DMS53 treated with DMSO at 0.1 percent for 48 hours (cell line): ENCODE measurements around the gene IMPDH2.
A peak's percentile ranks its signal among the peaks of the same experiment; 100 is the strongest.

ENCODE experiments used
- DNase-seq: peaks from one replicate; lab custom pipeline; 2025; ENCODE audit not compliant: unreplicated experiment; lab: John Stamatoyannopoulos, UW

Gene IMPDH2

DNA sequence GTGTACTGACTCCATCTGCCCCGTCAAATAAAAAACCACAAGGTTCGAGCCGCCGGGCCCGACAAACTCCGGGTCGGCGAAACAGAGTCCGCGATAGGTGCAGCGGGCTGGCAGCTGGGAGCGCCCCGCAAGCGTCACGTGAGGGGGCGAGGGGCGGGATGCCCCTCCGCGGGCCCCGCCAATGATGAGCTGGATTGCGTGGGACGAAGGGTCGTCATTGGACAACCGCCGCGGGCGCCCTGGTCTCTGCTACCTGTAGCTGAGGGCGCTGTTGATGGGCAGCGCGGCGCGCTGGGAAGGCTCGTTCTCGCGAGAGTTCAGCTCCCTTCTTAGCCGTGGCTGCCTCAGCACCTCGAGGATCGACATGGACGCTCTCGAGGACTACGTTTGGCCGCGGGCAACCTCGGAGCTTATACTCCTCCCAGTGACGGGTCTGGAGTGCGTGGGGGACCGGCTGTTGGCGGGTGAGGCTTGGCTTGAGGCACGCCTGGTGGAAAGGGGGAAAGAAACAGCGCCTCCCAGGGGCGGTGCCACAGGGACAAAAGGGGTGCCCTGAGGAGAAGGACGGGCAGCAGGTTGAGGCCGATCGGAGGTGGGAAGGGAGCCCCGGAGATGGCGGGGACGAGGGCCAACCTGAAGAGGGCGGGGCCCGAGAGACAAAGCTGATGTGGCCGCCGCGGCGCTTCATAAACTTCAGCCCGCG lies 22.0 kb downstream of the IMPDH2 start, which contains the start of gene WDR6:
Gene WDR6 (plus strand): TSS at position 324 of the 703 bp plus-strand sequence. CDS start 41 bp downstream, at position 365.
- DNase-seq, result peak; percentile 65

DNA sequence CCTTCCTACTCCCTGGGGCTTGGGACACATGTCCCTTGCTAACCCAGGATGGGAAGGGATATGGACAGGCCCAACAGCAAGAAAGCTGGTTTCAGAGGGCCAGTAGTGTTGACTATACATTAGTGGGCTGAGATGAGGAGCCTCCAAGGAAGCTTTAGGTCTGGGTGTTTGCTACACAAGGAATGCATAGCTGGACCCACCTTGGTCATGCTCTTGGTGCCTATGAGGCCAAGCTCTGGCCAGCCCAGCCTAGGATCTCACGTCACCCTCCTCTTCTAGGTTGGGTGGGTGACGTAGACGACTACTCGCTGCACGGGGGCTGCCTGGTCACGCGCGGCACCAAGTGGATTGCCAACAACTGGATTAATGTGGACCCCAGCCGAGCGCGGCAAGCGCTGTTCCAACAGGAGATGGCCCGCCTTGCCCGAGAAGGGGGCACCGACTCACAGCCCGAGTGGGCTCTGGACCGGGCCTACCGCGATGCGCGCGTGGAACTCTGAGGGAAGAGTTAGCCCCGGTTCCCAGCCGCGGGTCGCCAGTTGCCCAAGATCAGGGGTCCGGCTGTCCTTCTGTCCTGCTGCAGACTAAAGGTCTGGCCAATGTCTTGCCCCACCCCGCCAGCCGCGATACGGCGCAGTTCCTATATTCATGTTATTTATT lies 22.7 kb downstream of the IMPDH2 start:
- DNase-seq, result no peak

DNA sequence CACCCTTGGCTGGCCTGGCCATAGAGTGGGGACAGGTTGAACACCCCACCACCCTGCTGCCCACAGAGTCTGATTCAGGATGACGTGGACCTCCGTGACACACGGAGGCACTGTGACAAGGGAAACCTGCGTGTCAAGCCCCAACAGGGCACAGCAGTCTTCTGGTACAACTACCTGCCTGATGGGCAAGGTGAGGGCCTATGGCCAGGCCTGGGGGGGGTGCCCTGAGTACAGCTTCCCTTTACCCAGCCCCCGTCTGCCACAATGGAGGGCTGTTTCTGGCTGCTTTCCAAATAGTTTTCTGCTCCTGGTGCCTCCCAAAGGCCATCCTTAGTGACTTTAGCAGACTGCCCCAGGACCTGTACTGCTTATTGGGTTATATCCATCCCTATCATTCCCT lies 23.2 kb downstream of the IMPDH2 start:
- no peak for DNase-seq

DNA sequence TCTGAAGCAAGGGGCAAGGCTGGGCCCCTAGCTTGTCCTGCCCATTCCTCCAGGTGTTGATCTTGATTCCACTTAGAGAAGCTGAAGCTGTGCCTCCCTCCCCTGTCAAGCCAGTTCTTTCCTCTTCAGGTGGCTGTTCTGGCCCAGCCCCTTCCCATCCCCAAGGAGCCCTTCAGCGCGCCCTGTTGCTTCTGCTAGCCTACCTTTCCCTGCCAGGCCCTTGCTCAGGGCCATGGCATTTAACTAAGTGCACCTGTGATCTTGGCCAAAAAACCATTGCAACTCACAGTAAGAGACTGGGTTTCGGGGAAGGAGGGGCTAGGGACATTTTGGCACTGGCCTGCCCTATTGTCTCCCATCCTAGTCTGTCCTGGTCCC lies 23.9 kb downstream of the IMPDH2 start:
- no peak for DNase-seq

DNA sequence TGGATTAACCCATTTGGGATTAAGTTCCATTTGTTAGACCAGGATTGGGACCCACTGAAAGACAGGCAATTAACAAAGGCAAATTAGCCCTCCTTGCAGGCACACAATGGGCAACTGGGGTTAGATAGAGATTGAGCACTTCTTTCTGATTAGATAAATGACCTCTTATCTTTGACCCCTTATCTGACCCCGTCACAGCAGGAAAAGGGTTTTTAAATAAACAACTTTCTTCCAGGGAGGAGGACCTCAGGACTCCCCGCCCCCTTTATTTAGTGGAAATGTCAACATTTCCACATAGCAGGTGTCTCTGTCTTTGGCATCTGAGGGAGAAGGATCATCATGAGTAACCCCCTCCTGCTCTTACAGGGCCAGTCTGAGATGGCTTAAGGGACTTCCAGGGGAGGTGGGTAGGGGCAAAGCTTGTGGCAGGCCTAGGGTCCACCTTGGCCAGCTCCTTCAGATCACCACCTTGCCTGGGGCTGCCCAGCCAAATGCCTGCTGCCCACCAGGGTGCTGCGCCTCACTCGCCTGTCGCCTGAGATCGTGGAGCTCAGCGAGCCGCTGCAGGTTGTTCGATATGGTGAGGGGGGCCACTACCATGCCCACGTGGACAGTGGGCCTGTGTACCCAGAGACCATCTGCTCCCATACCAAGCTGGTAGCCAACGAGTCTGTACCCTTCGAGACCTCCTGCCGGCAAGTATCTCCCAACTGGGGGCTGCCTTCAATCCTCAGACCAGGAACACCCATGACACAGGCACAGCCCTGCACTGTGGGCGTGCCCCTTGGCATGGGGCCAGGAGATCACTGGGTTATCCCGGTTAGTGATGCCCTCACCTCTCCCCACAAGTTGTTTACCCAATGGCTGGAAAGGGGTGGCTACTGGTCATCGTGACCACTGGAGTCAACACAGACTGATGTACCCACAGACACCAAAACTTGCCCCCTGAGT lies 24.6 kb downstream of the IMPDH2 start:
- no peak for DNase-seq

DNA sequence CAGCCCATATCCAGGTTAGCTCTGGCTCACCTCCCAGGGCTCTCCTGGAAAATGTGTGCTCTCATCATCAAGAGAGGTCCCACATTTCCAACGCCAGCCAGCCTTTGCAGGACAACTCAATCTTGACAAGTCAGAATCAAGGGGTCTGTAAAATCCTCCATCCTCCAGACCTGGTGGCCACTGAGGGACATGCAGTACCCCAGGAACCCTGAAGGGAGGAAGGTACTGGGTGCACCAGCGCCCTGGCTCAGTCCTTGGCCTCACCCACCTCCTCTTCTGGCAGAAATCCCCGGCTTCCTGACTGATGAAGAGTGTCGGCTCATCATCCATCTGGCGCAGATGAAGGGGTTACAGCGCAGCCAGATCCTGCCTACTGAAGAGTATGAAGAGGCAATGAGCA lies 28.0 kb downstream of the IMPDH2 start:
- DNase-seq, result no peak

DNA sequence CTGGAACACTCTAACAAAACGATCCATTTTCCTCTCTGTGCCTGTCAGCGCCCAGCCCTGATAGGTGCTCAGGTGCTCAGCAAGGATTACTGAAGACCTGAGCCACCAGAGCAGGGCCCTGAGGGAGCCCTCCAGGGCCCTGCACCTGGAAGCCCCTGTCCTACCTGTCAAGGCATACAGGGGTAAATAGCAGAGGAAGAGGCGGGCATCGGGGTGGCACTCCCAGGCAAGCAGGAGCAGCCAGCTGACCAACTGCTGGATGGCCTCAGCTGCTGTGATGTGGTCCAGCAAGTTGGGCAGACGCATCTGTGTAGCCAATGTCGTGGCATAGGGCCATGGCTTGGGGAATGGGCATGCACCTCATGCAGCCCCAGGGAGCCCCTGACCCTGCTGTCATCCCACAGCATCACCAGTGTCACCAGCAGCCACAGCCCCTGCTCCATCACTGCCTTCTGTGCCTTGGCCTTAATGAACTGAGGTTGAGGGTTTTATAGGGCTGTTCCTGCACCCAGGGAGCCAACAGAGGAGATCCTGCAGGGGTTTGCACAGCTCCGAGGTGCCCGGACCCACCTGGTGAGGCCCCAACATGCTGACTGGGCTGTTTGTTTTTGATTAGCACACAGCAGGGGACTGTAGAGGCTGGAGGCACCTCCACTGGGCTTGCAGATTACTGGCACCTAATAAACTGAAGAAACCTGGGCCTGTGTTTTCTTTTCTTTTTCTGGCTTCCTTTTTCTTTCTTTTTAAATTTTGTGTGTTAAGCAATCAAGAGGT lies 29.9 kb downstream of the IMPDH2 start:
- DNase-seq, result no peak

DNA sequence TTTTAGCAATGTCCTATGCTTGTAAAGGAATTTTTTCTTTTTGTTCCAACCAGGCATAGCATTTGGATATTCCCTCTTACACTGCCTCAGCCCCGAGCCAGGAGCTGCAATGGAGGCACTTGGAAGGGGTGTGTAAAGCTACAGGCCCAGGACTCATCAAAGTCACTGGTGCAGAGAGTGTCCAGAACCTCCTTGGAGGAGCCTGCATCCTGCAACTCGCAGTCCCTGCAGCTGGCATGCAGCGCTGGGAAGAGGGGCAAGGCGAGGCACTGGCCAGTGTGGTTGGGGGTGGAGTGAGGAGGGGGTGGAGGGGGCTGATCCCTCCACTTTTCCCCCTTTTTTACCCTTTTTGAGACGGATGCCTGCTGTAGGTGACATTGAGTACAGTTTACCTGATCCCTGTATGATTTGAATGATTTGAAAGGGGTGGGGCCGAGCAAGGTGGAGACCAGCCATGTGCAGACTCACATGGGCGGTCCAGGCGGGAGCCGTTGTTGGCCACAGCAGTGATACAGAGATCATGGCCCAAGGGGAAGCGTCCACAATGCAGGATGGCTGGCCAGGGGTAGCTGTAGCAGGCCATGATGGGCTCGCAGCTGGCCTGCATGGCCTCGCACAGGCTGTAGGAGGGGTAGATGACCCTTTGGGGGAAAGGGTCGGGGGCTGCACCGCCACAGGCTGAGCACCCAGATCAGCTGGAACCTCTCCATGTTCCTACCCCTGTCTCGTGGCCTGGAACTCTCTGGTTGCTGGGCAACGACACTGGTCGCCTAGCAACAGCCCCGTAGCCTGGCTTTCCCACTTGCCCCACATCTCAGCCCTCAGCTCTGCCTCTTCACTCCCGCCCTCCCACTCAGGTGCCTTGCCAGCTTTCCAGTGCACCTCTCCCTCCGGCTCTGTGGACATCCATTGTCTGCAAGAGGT lies 31.2 kb downstream of the IMPDH2 start:
- no peak for DNase-seq

DNA sequence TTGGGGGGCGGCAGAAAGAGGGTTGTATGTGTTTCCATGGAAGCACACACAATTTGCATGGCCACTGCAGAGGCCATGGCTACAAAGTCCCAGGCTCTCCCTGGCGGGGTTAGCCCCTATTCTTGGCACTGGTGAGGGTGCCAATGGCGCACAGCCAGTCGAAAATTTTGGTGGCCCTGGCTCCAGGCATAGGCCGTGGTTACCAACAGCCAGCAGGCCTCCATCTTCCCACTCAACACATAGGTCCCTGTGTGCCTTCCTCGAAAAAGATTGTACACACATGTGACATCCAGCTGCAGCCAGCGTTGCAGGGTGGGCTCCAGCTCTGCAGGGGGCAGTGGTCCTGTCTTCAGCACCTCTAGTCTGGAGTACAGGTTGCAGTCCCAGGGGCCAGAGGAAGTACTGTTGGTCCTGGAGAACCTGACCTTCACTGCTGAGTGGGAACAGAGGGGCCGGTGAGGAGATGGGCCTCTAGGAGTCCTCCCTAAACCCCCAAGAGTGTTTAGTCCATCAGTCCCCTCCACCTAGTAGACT lies 32.0 kb downstream of the IMPDH2 start:
- no peak for DNase-seq

DNA sequence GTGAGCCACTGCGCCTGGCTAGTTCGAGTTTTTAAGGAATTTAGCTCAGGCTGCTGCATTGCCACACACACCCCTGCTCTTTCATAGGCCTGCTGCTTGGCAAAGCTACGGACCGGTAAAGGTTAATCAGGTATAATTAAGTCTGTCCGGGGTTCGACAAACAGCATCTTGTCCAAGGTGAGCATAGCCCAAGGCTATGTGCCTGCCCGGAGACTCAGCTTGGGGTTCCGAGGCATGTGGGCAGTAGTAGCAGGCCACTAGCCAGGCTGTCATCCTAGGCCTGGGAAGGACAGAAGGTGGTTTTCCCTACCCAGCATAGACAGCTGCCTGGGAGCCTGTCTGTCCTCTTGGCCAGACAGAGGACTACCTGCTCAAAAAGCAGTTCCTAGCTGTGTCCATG lies 32.6 kb downstream of the IMPDH2 start:
- DNase-seq, result no peak

DNA sequence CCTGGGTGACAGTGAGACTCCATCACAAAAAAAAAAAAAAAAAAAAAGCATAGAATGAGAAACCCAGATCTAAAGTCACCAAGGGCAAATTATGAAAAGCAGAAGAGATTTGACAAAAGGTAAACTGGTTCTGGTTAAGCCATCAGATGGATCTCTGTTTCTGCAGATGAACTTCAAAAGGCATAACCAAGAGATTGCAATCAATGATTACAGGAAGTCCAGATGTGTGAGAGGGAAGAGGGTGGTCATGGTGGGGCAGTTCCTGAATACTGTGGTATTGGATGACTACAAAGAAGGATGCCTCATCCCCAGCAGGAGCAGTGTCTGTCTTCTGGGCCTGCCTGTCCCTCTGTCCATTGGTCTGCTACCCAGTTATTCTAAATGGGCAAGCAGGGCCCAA lies 35.4 kb downstream of the IMPDH2 start:
- DNase-seq, result no peak

DNA sequence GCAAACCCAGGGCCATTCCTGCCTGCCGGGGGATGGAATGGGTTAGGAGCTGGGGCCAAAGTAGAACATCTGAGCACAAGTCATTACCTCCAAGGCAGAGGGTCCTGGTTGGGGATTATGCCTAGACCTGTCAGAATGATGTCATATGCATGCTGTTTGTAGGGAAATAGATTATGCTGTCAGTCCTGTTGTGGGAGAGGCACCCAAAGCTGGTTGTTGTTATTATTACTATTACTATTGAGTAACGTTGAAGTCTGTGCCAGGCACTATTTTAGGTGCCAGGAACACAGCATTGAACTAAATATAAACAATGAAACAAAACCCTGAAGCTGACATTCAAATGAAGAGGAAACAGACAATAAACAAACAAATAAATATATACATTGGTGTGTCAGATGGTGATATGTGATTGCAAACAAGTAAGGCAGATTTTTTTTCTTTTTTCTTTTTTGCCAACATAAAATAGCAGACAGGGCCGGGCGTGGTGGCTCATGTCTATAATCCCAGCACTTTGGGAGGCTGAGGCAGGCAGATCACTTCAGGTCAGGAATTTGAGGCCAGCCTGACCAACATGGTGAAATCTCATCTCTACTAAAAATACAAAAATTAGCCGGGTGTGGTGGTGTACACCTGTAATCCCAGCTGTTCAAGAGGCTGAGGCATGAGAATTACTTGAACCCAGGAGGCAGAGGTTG lies 37.2 kb downstream of the IMPDH2 start:
- no peak for DNase-seq

DNA sequence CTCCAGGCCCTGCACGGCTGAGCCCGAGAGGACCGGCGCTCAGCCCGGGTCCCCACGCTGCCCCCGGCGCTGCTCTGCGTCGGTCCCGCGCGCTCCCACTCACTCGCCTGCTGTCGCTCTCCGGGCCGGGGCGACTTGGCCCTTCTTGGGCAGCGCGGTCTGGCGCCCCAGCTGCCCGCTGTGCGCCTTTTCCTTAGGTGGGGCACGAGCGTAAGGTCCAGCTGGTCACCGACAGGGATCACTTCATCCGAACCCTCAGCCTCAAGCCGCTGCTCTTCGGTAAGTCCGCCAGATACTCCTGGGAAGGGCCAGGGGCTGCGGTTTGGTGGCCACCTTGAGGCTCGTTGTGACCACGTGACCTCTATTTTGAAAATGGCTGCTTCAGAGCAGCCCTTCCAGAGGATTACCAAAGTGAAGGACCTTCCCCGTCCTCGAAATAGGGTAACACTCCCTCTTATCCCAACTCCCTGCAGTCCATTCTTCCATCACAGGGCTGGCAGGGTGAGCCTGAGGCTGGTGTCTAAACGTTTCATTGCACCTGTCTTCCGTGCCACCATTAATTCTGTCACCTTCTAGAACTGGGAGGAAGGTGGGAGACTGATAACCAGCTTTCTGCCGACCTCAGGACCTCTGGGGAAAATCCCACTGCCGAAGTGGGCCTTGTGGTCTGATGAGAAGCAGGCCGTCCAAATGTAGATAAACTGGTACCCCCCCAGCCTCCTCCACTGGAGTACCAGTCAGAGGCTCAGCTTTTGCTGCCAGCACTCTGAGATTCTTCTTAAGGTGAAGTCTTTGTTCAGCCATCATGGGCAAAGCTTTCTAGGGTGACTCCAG lies 38.3 kb downstream of the IMPDH2 start:
- DNase-seq, result no peak

DNA sequence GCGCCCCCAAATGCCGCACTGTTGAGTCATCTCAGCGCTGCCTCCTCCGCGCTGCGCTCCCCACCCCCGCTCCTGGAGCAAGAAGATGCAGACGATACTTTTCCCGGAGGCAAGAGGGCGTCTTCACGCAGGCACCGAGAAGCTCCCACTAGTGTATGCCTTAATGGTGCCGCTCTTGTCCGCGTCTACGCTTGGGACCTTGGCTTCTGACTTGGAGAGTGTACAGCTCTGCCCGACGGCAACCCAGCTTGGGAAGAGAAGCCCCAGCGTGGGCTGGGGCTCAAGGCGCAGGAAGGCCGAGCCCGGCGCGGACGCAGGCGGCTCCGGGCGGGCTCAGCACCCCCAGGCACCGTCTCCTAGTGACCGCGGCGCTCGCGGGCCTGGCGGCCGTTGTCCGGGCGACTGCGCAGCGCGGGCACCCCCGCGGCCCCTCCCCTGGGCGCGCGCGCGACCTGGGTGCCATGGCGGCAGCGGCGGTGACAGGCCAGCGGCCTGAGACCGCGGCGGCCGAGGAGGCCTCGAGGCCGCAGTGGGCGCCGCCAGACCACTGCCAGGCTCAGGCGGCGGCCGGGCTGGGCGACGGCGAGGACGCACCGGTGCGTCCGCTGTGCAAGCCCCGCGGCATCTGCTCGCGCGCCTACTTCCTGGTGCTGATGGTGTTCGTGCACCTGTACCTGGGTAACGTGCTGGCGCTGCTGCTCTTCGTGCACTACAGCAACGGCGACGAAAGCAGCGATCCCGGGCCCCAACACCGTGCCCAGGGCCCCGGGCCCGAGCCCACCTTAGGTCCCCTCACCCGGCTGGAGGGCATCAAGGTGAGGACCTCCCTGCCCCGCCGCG lies 39.2 kb downstream of the IMPDH2 start, which contains the start of gene P4HTM:
Gene P4HTM (plus strand): TSS at position 446 of the 840 bp plus-strand sequence. CDS start 16 bp downstream, at position 462.
- DNase-seq, result no peak

DNA sequence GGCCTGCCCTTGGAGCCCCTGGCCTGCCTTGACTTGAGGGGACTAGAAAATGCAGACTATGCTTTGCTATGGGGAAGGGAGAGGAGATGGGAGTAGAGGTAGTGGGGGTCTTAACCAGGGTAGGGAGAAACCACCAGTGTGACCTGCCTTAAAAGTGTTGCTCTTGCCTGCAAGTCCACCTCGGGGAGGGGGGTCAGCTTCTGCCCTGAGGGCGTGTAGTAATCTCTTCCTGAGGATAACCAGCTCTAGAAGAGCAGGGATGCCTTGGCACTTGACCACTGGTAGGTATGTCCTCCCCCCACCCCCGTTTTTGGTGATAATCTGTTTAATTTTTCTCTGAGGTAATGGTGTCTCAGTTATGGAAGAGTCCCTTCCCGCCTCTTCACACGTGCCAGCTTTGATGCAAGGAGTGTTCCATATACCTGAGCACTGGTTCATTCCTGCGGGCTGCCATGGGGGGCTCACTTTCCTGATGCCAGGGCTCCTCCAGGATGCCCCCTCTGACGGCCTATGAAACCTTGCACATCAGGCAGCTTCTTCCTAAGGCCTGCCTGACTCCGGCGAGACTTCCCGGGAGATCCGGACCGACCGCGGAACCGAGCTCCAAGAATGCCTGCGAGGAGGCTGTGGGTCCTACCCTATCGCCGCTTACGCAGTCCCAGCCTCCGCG lies 39.9 kb downstream of the IMPDH2 start:
- no peak for DNase-seq

DNA sequence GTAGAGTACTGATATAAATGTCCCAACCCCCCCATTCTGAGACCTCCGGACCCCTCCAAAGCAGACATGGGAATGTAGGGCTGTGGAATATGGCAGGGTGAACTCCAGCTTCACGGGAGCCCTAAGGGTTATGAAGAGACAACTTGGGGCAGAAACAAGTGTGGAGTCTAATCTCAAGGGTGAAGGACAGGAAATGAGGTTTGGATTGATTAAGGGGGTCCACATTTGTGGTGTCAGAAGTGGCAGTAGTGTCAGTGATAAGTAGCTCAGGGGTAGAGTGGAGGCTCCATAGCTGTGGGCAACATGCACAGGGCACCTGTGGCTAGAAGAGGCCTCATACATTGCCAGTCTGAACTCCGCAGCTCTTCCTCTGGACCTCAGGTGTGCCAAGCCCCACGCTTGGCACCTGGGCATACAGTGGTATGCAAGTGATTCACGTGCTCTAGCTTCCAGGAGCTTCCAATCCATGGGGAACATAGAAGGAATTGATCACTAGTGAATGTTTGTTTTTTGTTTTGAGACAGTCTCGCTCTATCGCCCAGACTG lies 43.3 kb downstream of the IMPDH2 start:
- no peak for DNase-seq
